ENCODE data around the gene SPOCK1.
"Not testable (repeated sequence)": the region's sequence is repeated elsewhere in the genome, so short reads cannot be mapped to it uniquely, and the experiment has no call there.

The SPOCK1 gene

GRCh38 chr5:137498736-137499505, at the start of gene SPOCK1:
SPOCK1 (minus strand) TSS chr5:137499326.
- in situ Hi-C loops (cut with HindIII; ENCODE audit: low sequenced_read_pairs): loop anchor here (5.0 kb wide), 1 partner anchor 177 kb away; no protein-coding TSS in a partner anchor

DNA sequence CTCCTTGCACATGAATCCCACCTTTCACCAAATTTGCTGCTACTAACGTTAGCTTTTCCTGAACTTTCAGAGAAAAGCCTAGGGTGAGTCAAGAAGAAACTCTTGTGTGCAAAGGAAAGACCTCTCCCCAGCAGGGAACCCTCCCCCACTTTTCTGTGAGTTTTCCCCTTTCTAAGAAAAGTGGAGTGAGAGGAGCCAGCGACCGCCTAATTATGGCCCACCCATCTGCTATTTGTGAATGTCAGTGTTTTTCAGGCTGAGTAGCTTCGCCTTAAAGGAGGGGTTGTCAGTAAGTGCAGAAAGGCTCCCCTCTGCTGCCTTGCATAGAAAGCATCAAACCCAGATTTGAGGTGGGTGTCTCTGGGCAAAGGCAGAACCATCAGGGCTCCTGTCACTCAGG, 46.8 kb upstream of the SPOCK1 start:
- in situ Hi-C loops (cut with HindIII; ENCODE audit: low sequenced_read_pairs): no loop called here

GRCh38 chr5:137535449-137535848, 36.3 kb upstream of the SPOCK1 start:
- in situ Hi-C loops (cut with HindIII; ENCODE audit: low sequenced_read_pairs): not testable (repeated sequence)

GRCh38 chr5:137533963-137534362, 34.8 kb upstream of the SPOCK1 start:
- in situ Hi-C loops (cut with HindIII; ENCODE audit: low sequenced_read_pairs): no loop called here

DNA sequence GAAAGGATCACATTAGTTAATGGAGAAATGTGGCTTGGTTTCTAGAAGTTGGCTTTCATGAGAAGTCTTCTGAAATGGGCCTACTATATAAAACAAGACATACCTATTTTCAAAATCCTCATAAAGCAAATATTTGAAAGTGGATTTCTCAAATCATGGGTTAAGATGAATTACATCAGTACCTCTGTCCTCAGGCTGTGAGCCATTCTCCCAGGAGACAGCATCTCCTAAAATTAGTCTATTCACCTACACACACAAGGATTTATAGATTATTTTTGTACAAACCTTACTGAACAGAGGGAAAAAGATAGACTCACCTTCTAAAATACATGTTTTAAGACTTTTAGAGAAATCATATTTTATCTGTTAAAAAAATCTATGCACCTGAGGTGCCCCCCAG, 32.1 kb upstream of the SPOCK1 start:
- in situ Hi-C loops (cut with HindIII; ENCODE audit: low sequenced_read_pairs): no loop called here

DNA sequence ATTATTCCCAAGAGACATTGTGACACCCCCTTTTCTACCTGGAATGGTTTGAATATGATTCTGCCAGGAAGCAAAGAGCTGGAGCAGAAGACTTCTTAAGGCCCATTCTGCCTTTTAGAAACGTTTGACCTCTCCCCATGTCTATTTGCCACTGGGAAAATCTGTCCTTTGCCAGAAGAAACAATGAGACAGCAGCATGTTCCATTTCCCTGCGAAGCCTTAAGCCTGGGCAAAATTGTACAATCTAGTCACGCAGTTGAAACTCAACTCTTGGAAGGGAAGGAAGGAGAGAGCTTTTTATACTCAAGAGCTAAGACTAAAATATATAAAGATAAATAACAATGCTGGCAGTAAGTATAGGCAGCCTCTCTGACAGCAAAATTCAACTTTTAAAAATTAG, 22.1 kb upstream of the SPOCK1 start:
- in situ Hi-C loops (cut with HindIII; ENCODE audit: low sequenced_read_pairs): no loop called here

DNA sequence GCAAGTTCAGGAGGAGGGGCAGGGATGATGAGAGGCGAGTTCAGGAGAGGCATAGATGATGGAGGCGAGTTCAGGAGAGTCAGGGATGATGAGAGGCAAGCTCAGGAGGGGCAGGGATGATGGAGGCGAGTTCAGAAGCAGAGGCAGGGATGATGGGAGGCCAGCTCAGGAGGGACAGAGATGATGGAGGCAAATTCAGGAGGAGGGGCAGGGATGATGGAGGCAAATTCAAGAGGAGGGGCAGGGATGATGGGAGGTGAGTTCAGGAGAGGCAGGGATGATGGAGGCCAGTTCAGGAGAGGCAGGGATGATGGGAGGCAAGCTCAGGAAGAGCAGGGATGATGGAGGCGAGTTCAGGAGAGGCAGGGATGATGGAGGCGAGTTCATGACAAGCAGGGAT, 17.8 kb upstream of the SPOCK1 start:
- in situ Hi-C loops (cut with HindIII; ENCODE audit: low sequenced_read_pairs): no loop called here

DNA sequence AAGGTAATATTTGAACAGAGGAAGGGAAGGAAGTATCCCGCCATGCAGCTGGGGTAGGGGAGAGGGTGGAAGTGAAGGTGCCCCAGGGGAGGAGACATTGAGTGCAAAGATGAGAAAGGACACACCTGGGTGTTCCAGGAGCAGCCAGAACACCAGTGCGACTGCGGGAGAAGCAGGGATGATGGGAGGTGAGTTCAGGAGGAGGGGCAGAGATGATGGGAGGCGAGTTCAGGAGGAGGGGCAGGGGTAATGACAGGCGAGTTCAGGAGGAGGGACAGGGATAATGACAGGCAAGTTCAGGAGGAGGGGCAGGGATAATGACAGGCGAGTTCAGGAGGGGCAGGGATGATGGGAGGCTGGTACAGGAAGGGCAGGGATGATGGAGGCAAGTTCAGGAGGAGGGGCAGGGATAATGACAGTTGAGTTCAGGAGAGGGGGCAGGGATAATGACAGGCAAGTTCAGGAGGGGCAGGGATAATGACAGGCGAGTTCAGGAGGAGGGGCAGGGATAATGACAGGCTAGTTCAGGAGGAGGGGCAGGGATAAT, 17.2 kb upstream of the SPOCK1 start:
- in situ Hi-C loops (cut with HindIII; ENCODE audit: low sequenced_read_pairs): no loop called here

DNA sequence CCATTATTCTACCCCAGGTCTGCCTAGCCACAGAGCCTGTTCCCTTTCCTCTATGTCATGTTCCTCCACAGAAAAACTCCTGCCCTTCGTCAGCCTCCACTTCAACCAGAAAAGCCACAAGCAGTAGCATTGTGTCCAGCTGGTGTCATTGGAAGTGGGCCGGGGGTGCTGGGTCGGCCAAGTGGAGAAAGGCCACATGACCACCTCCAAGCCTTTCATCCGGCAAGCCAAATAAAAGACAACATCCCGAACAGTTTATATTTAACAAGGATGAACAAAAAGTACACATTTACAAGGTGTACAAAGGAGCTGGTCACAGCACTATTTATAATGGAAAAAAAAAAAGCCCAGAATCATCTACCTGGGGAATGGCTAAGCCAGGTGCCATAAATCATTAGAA, 16.1 kb upstream of the SPOCK1 start:
- in situ Hi-C loops (cut with HindIII; ENCODE audit: low sequenced_read_pairs): no loop called here

GRCh38 chr5:137510671-137511070, 11.5 kb upstream of the SPOCK1 start:
- in situ Hi-C loops (cut with HindIII; ENCODE audit: low sequenced_read_pairs): no loop called here

DNA sequence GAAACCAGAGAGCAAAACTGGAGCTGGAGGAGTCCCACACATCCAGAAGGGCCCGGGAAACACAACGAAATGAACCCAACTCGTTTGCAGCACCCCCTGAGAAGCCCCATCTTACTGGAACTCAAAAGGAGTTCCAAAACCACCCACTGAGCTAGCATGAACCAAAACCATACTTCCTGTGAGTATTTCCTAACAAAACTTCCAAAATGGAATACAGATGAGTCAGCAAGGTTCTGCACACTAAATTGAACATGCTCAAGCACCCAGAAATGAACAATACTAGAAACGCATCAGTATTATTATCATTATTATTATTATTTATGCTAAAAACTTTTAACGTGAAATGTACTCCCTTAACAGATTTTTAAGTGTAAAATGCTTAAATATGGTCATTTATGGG, 8.0 kb upstream of the SPOCK1 start:
- in situ Hi-C loops (cut with HindIII; ENCODE audit: low sequenced_read_pairs): no loop called here

DNA sequence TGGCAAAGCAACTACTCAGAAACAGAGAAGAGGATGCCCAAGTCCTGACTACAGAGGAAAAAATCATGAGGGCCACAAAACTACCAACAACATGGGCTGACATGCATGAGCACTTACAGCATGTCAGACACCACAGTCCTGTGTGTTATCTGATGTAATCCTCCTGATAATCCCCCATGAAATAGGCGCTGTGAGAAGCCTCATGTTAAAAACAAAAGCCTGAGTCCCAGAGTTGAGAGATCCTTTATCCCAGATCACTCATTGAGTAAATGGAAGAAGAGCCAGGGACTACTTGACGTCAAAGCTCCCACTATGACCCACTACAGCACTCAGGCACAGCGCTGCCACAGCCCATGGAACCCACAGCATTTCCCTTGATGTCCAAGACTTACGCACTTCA, 7.2 kb upstream of the SPOCK1 start:
- in situ Hi-C loops (cut with HindIII; ENCODE audit: low sequenced_read_pairs): no loop called here

DNA sequence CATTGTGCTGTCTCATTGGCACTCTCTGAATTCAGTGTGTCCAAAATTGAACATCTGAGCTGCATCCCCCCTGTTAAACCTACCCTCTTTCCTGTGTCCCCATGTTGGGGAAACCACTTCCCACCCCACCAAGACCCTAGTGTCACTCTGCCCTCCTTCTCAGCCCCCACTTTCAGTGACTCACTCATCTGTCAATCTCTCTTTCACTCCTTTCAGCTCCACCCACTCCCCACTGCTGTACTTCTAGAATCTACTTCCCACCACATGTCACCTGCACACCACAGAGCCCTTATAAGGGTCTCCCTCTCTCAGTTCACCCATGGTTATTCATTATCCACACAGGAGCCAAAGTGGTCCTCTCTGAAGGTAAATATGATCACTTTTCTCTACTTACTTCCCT, 5.8 kb upstream of the SPOCK1 start:
- in situ Hi-C loops (cut with HindIII; ENCODE audit: low sequenced_read_pairs): loop anchor here (5.0 kb wide), 1 partner anchor 38 kb away; no protein-coding TSS in a partner anchor

DNA sequence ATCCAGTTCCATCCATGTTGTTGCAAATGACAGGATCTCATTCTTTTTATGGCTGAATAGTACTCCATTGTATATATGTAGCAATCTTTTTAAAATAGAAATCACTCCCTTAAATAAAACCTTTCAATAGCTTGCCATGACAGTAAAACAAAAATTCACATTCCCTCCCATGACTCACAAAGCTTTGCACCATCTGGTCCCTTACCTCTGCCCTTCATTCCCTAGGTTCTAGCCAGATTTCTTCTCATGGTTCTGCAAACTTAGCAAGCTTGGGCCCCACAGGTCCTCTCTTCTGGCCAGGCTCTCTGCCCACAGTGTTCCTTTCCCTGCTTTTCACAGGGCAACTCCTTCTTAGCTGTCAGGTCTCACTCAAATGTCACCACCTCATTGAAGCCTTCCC, 4.3 kb upstream of the SPOCK1 start:
- in situ Hi-C loops (cut with HindIII; ENCODE audit: low sequenced_read_pairs): loop anchor here (5.0 kb wide), 1 partner anchor 36 kb away; no protein-coding TSS in a partner anchor

GRCh38 chr5:137502632-137503031, 3.5 kb upstream of the SPOCK1 start:
- in situ Hi-C loops (cut with HindIII; ENCODE audit: low sequenced_read_pairs): loop anchor here (5.0 kb wide), 1 partner anchor 35 kb away; no protein-coding TSS in a partner anchor

GRCh38 chr5:137501846-137502406, 2.8 kb upstream of the SPOCK1 start:
- in situ Hi-C loops (cut with HindIII; ENCODE audit: low sequenced_read_pairs): loop anchor here (5.0 kb wide), 1 partner anchor 35 kb away; no protein-coding TSS in a partner anchor

GRCh38 chr5:137501226-137501625, 2.1 kb upstream of the SPOCK1 start:
- in situ Hi-C loops (cut with HindIII; ENCODE audit: low sequenced_read_pairs): loop anchor here (5.0 kb wide), 1 partner anchor 34 kb away; no protein-coding TSS in a partner anchor

DNA sequence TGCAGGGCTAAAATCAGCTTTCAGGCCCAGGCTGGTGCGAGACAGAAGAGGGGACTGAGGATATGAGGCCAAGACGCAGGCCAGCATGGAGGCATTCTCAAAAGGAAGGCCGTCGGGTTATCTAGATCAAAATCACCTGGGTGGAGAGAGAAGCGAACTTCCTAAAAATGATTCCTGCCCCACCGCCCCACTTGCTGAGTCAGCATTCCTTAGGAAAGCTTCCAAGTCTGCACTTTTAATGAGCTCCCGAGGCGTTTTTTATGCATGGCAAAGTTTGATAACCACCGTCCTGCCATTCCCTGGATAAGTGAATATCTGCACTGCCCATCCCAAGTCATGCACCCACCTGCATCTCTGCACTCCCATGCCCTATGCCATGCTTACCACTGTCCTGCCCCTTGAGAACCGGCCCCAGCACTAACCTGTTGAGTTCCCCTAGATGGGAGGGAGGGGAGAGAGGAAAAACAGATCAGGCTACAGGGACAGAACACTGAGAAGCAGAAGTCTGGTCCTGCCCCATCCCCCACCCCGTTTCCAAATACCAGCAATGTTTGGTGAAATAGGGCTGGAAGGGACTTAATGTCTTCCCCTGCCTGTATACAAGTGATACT, 1.6 kb upstream of the SPOCK1 start:
- in situ Hi-C loops (cut with HindIII; ENCODE audit: low sequenced_read_pairs): loop anchor here (5.0 kb wide), 1 partner anchor 33 kb away; no protein-coding TSS in a partner anchor

DNA sequence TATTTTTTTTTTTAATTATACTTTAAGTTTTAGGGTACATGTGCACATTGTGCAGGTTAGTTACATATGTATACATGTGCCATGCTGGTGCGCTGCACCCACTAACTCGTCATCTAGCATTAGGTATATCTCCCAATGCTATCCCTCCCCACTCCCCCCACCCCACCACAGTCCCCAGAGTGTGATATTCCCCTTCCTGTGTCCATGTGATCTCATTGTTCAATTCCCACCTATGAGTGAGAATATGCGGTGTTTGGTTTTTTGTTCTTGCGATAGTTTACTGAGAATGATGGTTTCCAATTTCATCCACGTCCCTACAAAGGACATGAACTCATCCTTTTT, 351 bp upstream of the SPOCK1 start:
- in situ Hi-C loops (cut with HindIII; ENCODE audit: low sequenced_read_pairs): loop anchor here (5.0 kb wide), 1 partner anchor 177 kb away; no protein-coding TSS in a partner anchor

DNA sequence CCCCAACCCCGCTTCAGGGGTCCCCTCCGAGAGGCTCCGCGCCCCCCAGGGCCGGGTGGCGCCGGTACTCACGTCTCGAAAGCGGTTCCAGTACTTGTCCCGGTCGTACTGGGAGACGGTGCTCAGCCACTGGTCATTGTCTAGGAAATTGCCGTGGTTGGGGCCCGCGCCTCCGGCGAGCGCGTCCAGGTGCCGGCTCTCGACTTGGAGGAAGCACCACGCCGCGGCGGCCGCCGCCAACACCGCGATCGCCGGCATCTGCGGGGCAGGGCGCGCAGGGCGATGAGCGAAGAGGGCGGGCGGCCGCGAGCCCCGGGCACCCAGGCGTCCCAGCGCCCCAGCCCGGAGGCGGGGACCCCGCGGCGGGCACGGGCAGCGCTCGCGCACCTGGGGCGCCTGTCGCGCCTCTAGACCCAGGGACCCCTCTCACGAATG, 808 bp downstream of the SPOCK1 start:
- in situ Hi-C loops (cut with HindIII; ENCODE audit: low sequenced_read_pairs): loop anchor here (5.0 kb wide), 1 partner anchor 176 kb away; no protein-coding TSS in a partner anchor
